HG02884 (cell line): ENCODE results near the gene ABCC6.
"Not testable (repeated sequence)": the region's sequence is repeated elsewhere in the genome, so short reads cannot be mapped to it uniquely, and the experiment has no call there.

Experiments used
- ATAC-seq: cut with Tn5 transposase; IDR thresholded peaks from one replicate; pipeline ENCODE4 v1.9.1; 2021; ENCODE audit warnings: mild to moderate bottlenecking, moderate library complexity; ENCODE audit not compliant: unreplicated experiment

ABCC6 gene

GRCh38 chr16:16162591-16162990 is 60.7 kb downstream of the ABCC6 start:
- ATAC-seq = no peak

DNA sequence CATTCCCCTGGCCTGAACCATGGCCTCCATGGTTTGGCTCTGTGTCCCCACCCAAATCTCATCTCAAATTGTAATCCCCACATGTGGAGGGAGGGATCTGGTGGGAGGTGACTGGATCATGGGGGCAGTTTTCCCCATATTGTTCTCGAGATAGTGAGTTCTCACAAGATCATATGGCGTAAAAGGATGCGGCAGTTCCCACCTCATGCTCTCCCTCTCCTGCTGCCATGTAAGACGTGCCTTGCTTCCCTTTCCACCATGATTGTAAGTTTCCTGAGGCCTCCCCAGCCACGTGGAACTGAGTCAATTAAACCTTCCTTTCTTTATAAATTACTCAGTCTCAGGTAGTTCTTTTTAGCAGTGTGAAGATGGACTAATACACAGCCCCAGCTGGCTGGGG is 61.5 kb downstream of the ABCC6 start:
- not testable (repeated sequence) for ATAC-seq

- no peak for ATAC-seq
Measured at GRCh38 chr16:16161319-16161718, 62.0 kb downstream of the ABCC6 start.

- no peak for ATAC-seq
Measured at GRCh38 chr16:16159662-16160061, 63.6 kb downstream of the ABCC6 start.

DNA sequence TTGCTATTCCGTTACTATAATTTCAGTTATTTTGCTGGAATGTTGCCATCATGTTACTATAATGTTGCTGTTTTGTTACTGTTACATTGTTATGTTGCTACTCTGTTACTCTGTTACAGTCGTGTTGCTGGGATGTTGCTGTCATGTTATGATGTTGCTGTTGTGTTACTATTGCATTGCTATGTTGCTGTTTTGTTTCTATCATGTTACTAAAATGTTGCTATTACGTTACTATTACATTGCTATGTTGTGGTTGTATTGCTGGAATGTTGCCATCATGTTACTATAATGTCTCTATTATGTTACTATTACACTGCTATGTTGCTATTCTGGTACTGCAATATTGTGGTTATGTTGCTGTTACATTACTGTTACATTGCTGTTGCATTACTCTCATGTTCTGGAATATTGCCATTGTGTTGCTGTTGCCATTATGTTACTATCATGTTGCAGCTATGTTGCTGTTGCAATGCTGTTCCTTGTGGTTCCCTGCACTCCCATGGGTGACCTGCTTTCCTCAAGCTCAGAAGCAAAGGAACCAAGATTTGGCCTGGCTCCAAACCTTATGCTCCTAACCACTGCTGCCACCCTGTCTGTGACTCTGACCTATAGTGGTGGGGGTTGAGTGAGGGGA is 64.4 kb downstream of the ABCC6 start:
- ATAC-seq = no peak

DNA sequence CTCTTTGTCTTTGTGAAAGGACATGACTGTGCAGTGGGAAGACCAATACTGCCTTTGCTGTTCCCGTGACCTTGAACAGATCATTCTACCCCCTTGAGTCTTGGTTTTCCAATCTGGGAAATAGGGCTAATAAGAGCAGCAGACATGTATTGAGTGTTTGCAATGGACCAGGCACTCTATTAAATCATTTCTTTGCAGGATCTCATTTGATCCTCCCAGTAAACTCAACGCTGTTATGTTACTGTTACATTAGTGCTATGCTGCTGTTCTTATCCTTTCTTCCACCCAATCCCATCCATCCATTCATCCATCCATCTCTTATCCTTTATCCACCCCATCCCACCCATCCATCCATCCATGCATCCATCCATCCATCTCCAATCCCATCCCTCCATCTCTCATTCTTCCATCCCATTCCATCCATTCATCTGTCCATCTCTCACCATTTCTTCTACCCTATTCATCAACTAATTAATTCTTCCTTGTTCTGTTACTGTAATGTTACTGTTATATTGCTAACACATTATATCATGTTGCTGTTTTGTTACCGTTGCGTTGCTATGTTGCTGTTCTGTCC is 65.1 kb downstream of the ABCC6 start:
- no peak for ATAC-seq

DNA sequence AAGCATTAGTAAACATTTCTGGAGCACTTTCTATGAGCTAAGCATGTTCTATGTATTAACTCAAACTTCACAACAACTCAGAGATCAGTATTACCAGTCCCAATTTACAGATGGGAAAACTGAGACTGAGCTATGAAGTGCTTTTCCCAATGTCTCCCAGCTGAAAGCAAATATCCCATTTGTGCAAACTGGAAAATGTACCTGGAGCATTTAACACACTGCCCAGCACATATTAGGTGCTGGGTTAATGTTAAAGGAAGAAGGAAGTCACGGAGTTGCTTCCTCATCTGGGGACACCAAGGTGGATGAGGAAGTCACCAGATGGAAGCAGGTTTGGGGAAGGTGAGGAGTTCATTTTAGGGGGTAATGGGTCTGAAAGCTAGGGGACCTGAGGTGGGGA is 66.1 kb downstream of the ABCC6 start:
- no peak for ATAC-seq

DNA sequence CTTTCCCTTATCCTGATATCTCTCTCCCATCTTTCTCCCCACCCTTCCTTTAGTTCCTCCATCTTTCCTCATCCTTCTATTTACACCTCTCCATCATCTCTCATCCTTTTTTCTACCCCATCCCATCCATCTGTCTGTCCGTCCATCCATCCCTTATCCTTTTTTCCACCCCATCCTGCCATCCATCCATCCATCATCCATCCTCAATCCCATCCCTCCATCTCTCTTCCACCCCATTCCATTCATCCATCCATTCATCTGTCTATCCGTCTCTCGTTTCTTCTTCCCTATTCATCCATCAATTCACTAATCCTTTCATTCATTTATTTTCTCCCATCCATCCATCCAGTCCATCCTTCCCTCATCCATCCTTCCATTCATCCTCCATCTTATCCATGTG is 68.1 kb downstream of the ABCC6 start:
- ATAC-seq = no peak

DNA sequence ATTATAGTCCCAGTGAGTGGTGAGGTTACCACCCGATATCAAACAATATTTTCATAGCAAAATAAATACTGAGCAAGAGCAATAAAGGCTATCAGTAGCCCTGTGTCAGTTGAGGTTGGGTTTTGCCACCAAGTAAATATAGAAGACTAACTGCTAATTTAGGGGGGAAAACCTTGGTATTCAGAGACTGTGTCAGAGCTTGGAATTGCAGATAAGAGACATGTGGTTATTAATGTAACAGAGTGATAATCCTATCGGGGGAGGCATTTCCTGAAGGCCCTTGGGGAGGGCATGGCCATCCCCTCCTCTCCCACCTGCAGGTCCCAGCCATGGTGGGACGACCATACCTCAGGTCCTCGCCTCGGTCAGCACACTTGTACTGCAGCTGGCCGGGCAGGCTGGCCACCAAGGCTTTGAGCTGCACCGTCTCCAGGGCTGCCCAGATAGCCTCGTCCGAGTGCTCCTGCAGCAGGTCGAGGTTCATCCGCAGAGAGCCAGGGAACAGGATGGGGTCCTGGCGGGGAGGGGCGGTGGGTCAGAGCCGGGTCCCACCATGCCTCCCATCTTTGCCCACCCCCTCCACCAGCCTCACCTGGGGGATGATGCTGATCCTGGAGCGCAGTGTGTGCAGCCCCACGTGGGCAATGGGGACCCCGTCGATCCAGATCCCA is 68.9 kb downstream of the ABCC6 start:
- no peak for ATAC-seq

- not testable (repeated sequence) for ATAC-seq
Measured at GRCh38 chr16:16153000-16153399, 70.3 kb downstream of the ABCC6 start.

- ATAC-seq = no peak
Measured at GRCh38 chr16:16151315-16151714, 72.0 kb downstream of the ABCC6 start.

- ATAC-seq = no peak
Measured at GRCh38 chr16:16150878-16151152, 72.5 kb downstream of the ABCC6 start.

DNA sequence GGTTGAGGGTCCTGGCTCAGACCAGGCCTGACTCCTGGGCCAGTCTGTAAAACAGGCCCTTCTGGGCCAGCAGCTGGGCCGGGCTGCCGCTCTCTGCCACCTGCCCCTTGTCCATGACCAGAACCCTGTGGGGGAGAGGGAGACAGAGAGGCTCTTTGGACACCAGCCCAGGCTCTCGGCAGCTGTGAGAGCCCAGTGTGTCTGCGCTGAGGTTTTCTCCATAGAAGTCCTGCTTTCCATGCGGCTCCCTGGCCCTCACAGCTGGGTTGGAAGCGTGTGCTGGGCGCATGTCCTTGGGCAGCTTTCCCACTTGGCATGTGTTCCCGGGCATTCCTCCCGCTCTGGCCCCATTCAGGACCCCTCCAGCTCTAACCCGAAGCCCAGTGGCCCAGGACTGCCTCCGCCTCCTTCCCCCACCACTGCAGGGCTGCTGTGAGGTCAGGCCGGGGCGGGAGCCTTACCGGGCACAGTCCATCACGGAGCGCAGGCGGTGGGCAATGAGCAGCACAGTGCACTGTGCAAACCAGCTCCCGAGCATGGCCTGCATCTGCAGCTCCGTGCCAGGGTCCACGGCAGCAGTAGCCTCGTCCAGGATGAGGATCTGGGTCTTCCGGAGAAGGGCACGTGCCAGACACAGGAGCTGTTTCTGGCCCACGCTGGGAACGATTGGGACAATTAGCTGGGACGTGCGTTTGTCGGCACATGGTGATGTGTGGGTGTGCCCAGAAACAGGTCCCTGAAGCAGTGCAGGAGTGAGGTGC is 73.0 kb downstream of the ABCC6 start:
- ATAC-seq = no peak

DNA sequence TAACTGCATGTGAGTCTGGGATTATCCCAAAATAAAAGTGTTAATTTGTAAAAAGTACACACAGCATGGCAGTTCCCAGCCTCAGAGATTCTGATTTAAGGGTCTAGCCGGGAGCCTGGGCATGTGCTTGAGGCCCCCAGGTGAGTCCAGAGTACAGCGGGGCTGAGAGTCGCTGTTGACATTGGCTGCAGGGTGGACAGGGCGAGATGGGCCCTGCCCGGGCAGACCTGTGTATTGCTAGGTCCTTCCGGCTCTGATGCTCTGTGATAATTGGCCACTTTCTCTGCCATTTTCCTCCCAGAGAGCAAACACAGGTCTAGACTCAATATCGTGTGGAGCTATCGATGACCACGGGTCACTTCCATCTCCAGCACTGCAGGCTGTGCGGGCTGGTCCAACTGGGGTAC is 73.6 kb downstream of the ABCC6 start:
- ATAC-seq = no peak

- ATAC-seq = no peak
Measured at GRCh38 chr16:16148755-16149154, 74.5 kb downstream of the ABCC6 start.

DNA sequence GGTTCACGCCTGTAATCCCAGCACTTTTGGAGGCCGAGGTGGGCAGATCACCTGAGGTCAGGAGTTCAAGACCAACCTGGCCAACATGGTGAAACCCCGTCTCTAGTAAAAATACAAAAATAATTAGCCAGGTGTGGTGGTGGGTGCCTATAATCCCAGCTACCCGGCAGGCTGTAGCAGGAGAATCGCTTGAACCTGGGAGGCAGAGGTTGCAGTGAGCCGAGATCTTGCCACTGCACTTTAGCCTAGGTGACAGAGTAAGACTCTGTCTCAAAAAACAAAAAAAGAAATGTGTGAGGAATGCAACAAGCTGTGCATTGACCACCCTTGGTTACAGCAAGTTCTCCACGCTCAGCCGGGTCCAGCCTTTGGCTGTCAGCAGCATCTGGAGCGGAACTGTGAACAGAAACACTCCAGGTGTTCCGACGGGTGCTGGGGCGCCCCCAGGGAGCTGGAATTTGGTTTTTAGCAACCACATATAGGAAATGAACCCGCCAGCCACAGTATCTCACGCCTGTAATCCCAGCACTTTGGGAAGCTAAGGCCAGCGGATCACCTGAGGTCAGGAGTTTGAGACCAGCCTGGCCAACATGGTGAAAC is 75.2 kb downstream of the ABCC6 start:
- ATAC-seq = not testable (repeated sequence)

GRCh38 chr16:16147316-16147999 is 75.8 kb downstream of the ABCC6 start:
- ATAC-seq = no peak

- ATAC-seq = no peak
Measured at GRCh38 chr16:16146380-16147315, 76.6 kb downstream of the ABCC6 start.

DNA sequence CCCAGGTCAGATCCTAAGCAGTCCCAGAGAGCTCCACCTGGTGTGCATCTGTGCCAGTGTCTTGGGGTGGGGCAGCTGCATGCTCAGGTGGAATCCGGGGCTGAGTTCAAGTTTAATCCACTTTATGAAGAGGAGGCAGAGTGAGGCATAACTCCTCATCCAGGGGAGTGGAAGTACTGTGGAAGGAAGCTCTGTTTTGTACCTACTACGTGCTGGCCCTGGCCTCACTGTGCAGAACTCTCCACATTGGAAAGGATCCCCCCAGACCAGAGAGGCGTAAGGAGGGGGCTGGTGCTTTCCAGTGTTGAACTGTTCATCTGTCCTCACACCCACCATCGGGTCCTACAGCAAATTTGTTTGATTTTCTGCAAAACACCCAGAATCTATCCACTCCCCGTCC is 78.0 kb downstream of the ABCC6 start:
- ATAC-seq = no peak

DNA sequence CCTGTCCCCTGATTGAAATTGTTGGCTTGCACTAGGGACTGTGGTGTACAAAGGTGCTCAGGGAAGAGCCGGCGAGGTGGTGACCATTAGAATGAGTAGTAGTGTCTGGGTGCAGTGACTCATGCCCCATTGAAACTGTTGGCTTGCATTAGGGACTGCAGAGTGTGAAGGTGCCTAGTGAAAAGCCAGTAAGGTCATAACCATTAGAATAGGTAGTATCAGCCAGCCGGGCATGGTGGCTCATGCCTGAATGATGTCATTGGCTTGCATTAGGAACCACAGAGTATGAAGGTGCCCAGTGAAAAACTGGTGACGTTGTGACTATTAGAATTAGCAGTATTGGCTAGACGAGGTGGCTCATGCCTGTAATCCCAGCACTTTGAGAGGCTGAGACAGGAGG is 78.9 kb downstream of the ABCC6 start:
- ATAC-seq = no peak
